Neuronal stem cell (in vitro differentiated cells): ENCODE results near the gene SLC66A2.
"Not testable (repeated sequence)": the region's sequence is repeated elsewhere in the genome, so short reads cannot be mapped to it uniquely, and the experiment has no call there.

ENCODE experiments used
- DNase-seq: peaks from one replicate; pipeline ENCODE4 v3.0.0-alpha.2; 2013; ENCODE audit warnings: low spot score
- H2AFZ ChIP-seq: one replicate; pipeline ENCODE4 v1.6.1; 2013; ENCODE audit warnings: mild to moderate bottlenecking, low read length, inconsistent platforms
- H2AK5ac ChIP-seq: 2 replicates; pipeline ENCODE4 v1.6.1; 2013; ENCODE audit warnings: low read depth, mild to moderate bottlenecking, inconsistent platforms, low read length, moderate library complexity, mixed read lengths
- H2BK120ac ChIP-seq: 2 replicates; pipeline ENCODE4 v1.6.1; 2013; ENCODE audit warnings: low read depth, mild to moderate bottlenecking, inconsistent platforms, low read length, moderate library complexity, mixed read lengths
- H2BK12ac ChIP-seq: one replicate; pipeline ENCODE4 v1.6.1; 2013; ENCODE audit warnings: low read length, inconsistent platforms
- H2BK15ac ChIP-seq: 2 replicates; pipeline ENCODE4 v1.6.1; 2013; ENCODE audit warnings: mild to moderate bottlenecking, low read length, inconsistent platforms, mixed read lengths
- H2BK5ac ChIP-seq: one replicate; pipeline ENCODE4 v1.6.1; 2013; ENCODE audit warnings: inconsistent platforms, mild to moderate bottlenecking, low read length, moderate library complexity
- H3K14ac ChIP-seq: one replicate; pipeline ENCODE4 v1.6.1; 2013; ENCODE audit warnings: low read length, inconsistent platforms
- H3K18ac ChIP-seq: 2 replicates; pipeline ENCODE4 v1.6.1; 2013; ENCODE audit warnings: low read length, inconsistent platforms
- H3K23ac ChIP-seq: 2 replicates; pipeline ENCODE4 v1.6.1; 2013; ENCODE audit warnings: low read depth, mild to moderate bottlenecking, mixed read lengths, low read length, inconsistent platforms; ENCODE audit not compliant: poor library complexity
- H3K27ac ChIP-seq: replicated peaks from 3 replicates; pipeline ENCODE4 v1.5.1; 2013; ENCODE audit warnings: low read length, inconsistent platforms
- H3K27me3 ChIP-seq, 3 experiments: 2 replicates each; pipeline ENCODE4 v1.6.1; 2013; ENCODE audit warnings: low read length in 3 of 3, mild to moderate bottlenecking in 2 of 3, inconsistent platforms in 1 of 3, low read depth in 1 of 3, mixed read lengths in 1 of 3, moderate library complexity in 1 of 3; ENCODE audit not compliant: control insufficient read depth in 3 of 3, insufficient read depth in 3 of 3
- H3K36me3 ChIP-seq, 2 donors: replicated peaks in 1 of 2; 2 replicates each; pipeline ENCODE4 v1.6.1; 2013; ENCODE audit warnings: low read length in 2 of 2; ENCODE audit not compliant: control insufficient read depth in 2 of 2, insufficient read depth in 2 of 2
- H3K4ac ChIP-seq: 2 replicates; pipeline ENCODE4 v1.6.1; 2013; ENCODE audit warnings: inconsistent platforms, mild to moderate bottlenecking, low read length, moderate library complexity
- H3K4me1 ChIP-seq, 2 donors: 1 replicate in 1 of 2; 2 replicates in 1 of 2; pipeline ENCODE4 v1.6.1; 2013; ENCODE audit warnings: low read length in 2 of 2, low read depth in 1 of 2; ENCODE audit not compliant: control insufficient read depth in 2 of 2, insufficient read depth in 1 of 2
- H3K4me2 ChIP-seq: one replicate; pipeline ENCODE4 v1.6.1; 2013; ENCODE audit warnings: mild to moderate bottlenecking, low read length, inconsistent platforms; ENCODE audit not compliant: insufficient read depth, poor library complexity, severe bottlenecking
- H3K4me3 ChIP-seq, 2 donors: 2 replicates each; pipeline ENCODE4 v1.5.1; 2013; ENCODE audit warnings: low read length in 2 of 2, mild to moderate bottlenecking in 2 of 2, inconsistent platforms in 1 of 2, moderate library complexity in 1 of 2
- H3K79me1 ChIP-seq: one replicate; pipeline ENCODE4 v1.6.1; 2013; ENCODE audit warnings: low read depth, mild to moderate bottlenecking, inconsistent platforms, low read length, moderate library complexity
- H3K9ac ChIP-seq: one replicate; pipeline ENCODE4 v1.6.1; 2013; ENCODE audit warnings: mild to moderate bottlenecking, low read depth, low read length, inconsistent platforms; ENCODE audit not compliant: poor library complexity
- H3K9me3 ChIP-seq, 2 donors: replicated peaks in 1 of 2; 2 replicates each; pipeline versions ENCODE3 to v1.6.1; 2013; ENCODE audit warnings: low read length in 2 of 2, mild to moderate bottlenecking in 2 of 2, inconsistent platforms in 1 of 2, low read depth in 1 of 2, mixed read lengths in 1 of 2, moderate library complexity in 1 of 2; ENCODE audit not compliant: control insufficient read depth in 2 of 2, insufficient read depth in 1 of 2
- H4K8ac ChIP-seq: one replicate; pipeline ENCODE4 v1.6.1; 2013; ENCODE audit warnings: low read depth, mild to moderate bottlenecking, inconsistent platforms, low read length, moderate library complexity
- H4K91ac ChIP-seq: one replicate; pipeline ENCODE4 v1.6.1; 2013; ENCODE audit warnings: low read length, low read depth, mild to moderate bottlenecking, inconsistent platforms; ENCODE audit not compliant: poor library complexity
- WGBS, 2 donors: extraction: QIAGEN DNeasy Blood & Tissue Kit; methylation state at CpG; one replicate each; pipeline ENCODE4 v1.1.7; 2013; ENCODE audit warnings: missing lambda C conversion rate in 2 of 2, mixed read lengths in 1 of 2; ENCODE audit not compliant: insufficient read length in 2 of 2, insufficient replicate concordance in 1 of 2; ENCODE audit errors: extremely low coverage in 2 of 2; 5-methylcytosine and 5-hydroxymethylcytosine counted together

The SLC66A2 gene

DNA sequence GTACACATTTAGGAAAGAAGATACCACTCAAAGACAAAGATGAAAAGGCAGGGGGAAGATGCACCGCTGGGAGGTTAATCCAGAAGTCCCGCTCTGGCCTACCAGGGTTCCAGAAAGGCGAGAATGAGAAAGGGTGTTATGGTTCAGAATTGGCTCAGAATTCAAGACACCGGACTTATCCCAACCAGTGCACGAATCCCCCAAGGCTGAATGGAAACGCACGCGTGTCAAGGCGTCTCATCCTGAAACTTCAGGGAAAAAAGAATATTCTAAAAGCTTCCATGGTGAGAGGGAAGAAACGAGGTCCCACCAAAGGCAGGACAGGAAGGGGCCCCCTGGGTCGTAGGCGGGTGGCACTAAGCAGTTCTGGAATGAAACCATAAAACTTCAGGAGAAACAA lies 71.9 kb downstream of the SLC66A2 start:
- Histone ChIP-seq H3K4me3 (no peak overlapping the region), H3K79me1 (no peaks in the 10 kb centered on the region), H3K36me3 (no peaks in the 10 kb centered on the region), H3K9me3 (no peaks in the 10 kb centered on the region), H2BK15ac (no peak overlapping the region), H3K4ac (no peak overlapping the region), H3K27ac (no peak overlapping the region), H2BK120ac (no peak overlapping the region), H3K18ac (no peak overlapping the region), H2AFZ (no peak overlapping the region), H4K8ac (no peak overlapping the region), H3K23ac (no peak overlapping the region), H2BK12ac (no peak overlapping the region), H3K27me3 (peaks cover 0 to 28% (median 0%) of the 10 kb centered on the region in 3 experiments), H3K4me1 (peaks cover 0 to 5% of the 10 kb centered on the region in 2 donors), H3K4me2 (no peak overlapping the region), H4K91ac (no peak overlapping the region), H3K9ac (no peak overlapping the region), H2AK5ac (no peak overlapping the region), H2BK5ac (no peak overlapping the region), H3K14ac (no peak overlapping the region)
- WGBS, 2 donors = no CpG with 5 or more reads among the region's 12 CpGs
- DNase-seq = no peak

DNA sequence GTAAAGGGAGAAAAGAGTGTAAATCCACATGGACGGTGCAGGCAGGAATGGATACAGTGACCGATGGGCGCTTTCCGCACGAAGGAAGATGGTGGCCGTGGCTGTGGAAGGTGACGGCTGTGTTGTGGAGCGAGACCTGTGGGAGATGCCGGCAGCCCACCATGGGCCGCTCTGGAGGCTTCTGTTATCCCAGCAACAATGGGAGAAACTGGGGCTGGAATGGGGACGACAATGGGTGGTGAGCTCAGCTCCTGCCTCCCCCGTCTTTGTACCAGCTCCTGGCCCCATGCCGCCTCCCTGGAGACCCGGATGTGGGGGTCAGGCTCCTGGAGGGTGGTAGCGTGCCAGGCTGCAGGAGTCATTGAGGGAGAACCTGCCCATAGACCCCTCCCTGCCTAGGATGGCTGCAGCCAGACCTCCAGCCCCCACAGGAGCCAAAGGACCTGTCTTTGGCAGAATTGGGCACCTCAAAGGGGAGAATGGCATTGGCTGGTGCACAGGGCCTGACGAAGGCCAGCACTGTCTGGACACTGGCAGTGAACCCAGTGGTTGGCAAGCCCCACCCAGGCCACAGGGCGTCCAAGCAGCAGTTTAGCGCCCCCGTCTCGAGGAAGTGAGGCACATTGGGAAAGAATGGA lies 72.6 kb downstream of the SLC66A2 start:
- Histone ChIP-seq H3K4ac (no peak overlapping the region), H3K27ac (no peak overlapping the region), H3K36me3 (no peaks in the 10 kb centered on the region), H3K4me1 (peaks cover 0 to 6% of the 10 kb centered on the region in 2 donors), H3K27me3 (peaks cover 0 to 29% (median 0%) of the 10 kb centered on the region in 3 experiments), H3K4me2 (no peak overlapping the region), H2AFZ (no peak overlapping the region), H2BK5ac (no peak overlapping the region), H3K4me3 (no peak overlapping the region), H3K9ac (no peak overlapping the region), H3K23ac (no peak overlapping the region), H3K14ac (no peak overlapping the region), H3K18ac (peak overlapping the region; percentile 52), H4K91ac (no peak overlapping the region), H3K9me3 (no peaks in the 10 kb centered on the region), H2BK120ac (no peak overlapping the region), H2BK12ac (no peak overlapping the region), H2BK15ac (no peak overlapping the region), H2AK5ac (no peak overlapping the region), H4K8ac (no peak overlapping the region), H3K79me1 (no peaks in the 10 kb centered on the region)
- DNase-seq = no peak
- no CpG with 5 or more reads among the region's 20 CpGs for WGBS, 2 donors

DNA sequence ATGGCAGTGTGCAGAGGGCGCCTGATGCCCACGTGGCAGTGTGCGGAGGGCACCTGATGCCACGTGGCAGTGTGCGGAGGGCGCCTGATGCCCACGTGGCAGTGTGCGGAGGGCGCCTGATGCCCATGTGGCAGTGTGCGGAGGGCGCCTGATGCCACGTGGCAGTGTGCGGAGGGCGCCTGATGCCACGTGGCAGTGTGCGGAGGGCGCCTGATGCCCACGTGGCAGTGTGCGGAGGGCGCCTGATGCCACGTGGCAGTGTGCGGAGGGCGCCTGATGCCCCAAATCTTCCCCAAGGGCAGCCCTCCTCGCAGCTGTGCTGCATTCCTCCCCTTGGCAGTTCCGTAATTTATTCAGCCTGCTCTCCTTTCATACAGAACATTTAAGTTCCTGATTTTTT lies 73.2 kb downstream of the SLC66A2 start:
- H2BK120ac ChIP-seq, H3K18ac ChIP-seq, H4K8ac ChIP-seq, H2BK5ac ChIP-seq, H2BK12ac ChIP-seq, H3K23ac ChIP-seq, H3K27ac ChIP-seq, H3K9me3 ChIP-seq, H3K9ac ChIP-seq, DNase-seq, H3K79me1 ChIP-seq, H2AFZ ChIP-seq, H3K4me2 ChIP-seq, H3K4me1 ChIP-seq, H3K14ac ChIP-seq, H4K91ac ChIP-seq, H3K4ac ChIP-seq, H3K4me3 ChIP-seq, H2BK15ac ChIP-seq, H3K36me3 ChIP-seq: not testable (repeated sequence)
- Histone ChIP-seq H2AK5ac (peak overlapping the region; percentile 6), H3K27me3 (peaks cover 0 to 29% (median 0%) of the 10 kb centered on the region in 3 experiments)
- WGBS, 2 donors = no CpG with 5 or more reads among the region's 25 CpGs

DNA sequence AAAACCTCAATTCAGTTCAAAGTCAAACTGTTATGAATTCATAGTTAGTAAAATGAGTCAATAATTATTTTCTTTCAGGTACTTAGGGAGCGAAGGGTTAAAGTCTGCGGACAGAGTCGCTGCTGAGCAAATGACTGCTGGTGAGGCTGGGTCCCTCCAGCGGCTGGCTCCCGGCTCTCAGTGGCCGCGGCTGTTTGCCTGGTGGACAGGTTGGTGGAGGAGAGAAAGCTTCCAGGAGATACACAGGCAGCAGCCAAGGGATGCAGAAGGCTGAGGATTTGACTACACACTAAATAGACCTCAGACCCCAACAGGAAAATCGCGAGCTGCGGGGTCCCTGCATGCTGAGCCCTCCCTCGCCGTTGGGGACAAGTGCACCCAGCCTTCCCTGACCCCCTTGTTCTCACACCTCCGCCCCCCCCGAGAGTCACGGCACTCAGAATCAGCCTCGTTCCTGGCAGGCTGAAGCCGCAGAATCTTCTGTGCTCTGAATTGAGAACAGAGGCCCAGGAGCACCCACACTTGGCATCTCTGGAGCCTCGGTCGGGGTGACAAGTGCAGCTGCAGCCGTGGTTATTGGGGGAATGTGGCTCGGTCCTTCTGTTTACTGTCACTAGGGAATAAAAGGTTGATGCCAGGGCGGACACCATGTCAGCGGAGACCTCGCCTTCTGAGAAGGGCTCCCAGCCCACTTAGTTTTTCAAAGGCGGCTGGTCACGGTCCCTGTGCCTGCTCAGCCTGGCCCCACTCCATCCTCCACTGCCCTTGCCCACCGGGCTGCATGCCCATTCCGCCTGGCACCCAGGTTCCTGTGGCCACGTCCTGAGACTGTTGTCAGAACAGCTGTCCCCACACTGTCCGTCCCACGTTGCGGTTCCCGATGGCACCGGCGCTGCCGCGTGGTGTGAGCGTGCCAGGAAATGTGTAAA lies 74.0 kb downstream of the SLC66A2 start:
- H2BK12ac ChIP-seq = peak overlapping the region; percentile 69
- H4K91ac ChIP-seq = no peak overlapping the region
- no peak overlapping the region for H2BK15ac ChIP-seq
- peaks cover 0 to 29% (median 0%) of the 10 kb centered on the region in 3 experiments for H3K27me3 ChIP-seq
- no peak overlapping the region for H3K9ac ChIP-seq
- H3K4ac ChIP-seq = no peak overlapping the region
- no peaks in the 10 kb centered on the region for H3K9me3 ChIP-seq
- H3K14ac ChIP-seq = no peak overlapping the region
- peak overlapping the region; percentile 83 for H3K18ac ChIP-seq
- peak overlapping the region; percentile 55 for H2AFZ ChIP-seq
- no peak overlapping the region for H3K27ac ChIP-seq
- H2BK120ac ChIP-seq = no peak overlapping the region
- H4K8ac ChIP-seq = peak overlapping the region; percentile 84
- no peaks in the 10 kb centered on the region for H3K36me3 ChIP-seq
- no peak overlapping the region for H3K4me3 ChIP-seq
- no peaks in the 10 kb centered on the region for H3K79me1 ChIP-seq
- H3K4me2 ChIP-seq = no peak overlapping the region
- no peak for DNase-seq
- H3K23ac ChIP-seq = no peak overlapping the region
- H2AK5ac ChIP-seq = peak overlapping the region; percentile 6
- H2BK5ac ChIP-seq = no peak overlapping the region
- WGBS, 2 donors = no CpG with 5 or more reads among the region's 38 CpGs
- peaks cover 2 to 13% of the 10 kb centered on the region in 2 donors for H3K4me1 ChIP-seq
